Epithelial cell of proximal tubule (primary cell): Measurements from ENCODE around the gene CACNA2D1. TPM values are rescaled to one million over a fixed set of nuclear protein-coding genes. Genes with fewer than 3 reads are reported as not detected.

Source experiments
- DNase-seq: peaks from one replicate; pipeline ENCODE4 v3.0.0-alpha.2; 2011; ENCODE audit warnings: low read depth
- H3K4me3 ChIP-seq: 2 replicates; pipeline ENCODE4 v1.5.1; 2011; ENCODE audit warnings: low read depth, mild to moderate bottlenecking, low read length
- CTCF ChIP-seq: conservative IDR thresholded peaks from 2 replicates; pipeline ENCODE4 v1.5.1; 2012; ENCODE audit warnings: low read depth, mild to moderate bottlenecking, low read length
- total RNA-seq: library from RNA; depleted of rRNA; stranded (reverse); fragments of >200 nt; gene quantifications from 2 replicates; pipeline ENCODE4 v1.2.3, GENCODE V29; 2015

CACNA2D1 gene
- total RNA-seq, 1 donor from 2014 or later: 6.1 TPM

GRCh38 chr7:82423446-82423845 lies 20.1 kb downstream of the CACNA2D1 start:
- no peak for DNase-seq
- H3K4me3 ChIP-seq: no peak overlapping the region
- TF ChIP-seq CTCF: no peak

GRCh38 chr7:82419200-82419599 lies 24.4 kb downstream of the CACNA2D1 start:
- DNase-seq: no peak
- no peak overlapping the region for H3K4me3 ChIP-seq
- TF ChIP-seq CTCF: no peak

- TF ChIP-seq CTCF: no peak
- no peak for DNase-seq
- no peak overlapping the region for H3K4me3 ChIP-seq
Observed at GRCh38 chr7:82417898-82418297, 25.7 kb downstream of the CACNA2D1 start.

GRCh38 chr7:82416402-82416801 lies 27.2 kb downstream of the CACNA2D1 start:
- DNase-seq: no peak
- no peak for TF ChIP-seq CTCF
- H3K4me3 ChIP-seq: no peak overlapping the region

- no peak for DNase-seq
- H3K4me3 ChIP-seq: no peak overlapping the region
- TF ChIP-seq CTCF: no peak
Observed at GRCh38 chr7:82414389-82414788, 29.2 kb downstream of the CACNA2D1 start.

GRCh38 chr7:82413237-82413636 lies 30.3 kb downstream of the CACNA2D1 start:
- no peak overlapping the region for H3K4me3 ChIP-seq
- DNase-seq: no peak
- no peak for TF ChIP-seq CTCF

GRCh38 chr7:82411732-82412131 lies 31.8 kb downstream of the CACNA2D1 start:
- no peak overlapping the region for H3K4me3 ChIP-seq
- no peak for TF ChIP-seq CTCF
- DNase-seq: no peak
